ENCODE measurements around the gene BEX3. TPM values are rescaled to one million over a fixed set of nuclear protein-coding genes. Genes with fewer than 3 reads are reported as not detected.

BEX3 gene
- total and polyA plus RNA-seq, 10 donors: 35.3 to 127 (median 79.3) TPM

- Histone ChIP-seq H3K27me3 (replicated peaks in 1 of 7) (no peaks in the 10 kb centered on the region), H3K9me3 (no peaks in the 10 kb centered on the region), H3K4me3 (no peak overlapping the region), H3K27ac (no peak overlapping the region), H3K36me3 (no peaks in the 10 kb centered on the region), H3K4me1 (no peaks in the 10 kb centered on the region)
- TF ChIP-seq CTCF (IDR thresholded peaks at IDR 0.05 in 8 of 11, conservative IDR thresholded peaks at IDR 0.05 in 3 of 11): no peak
- no peak for TF ChIP-seq POLR2A (IDR thresholded peaks at IDR 0.05)
- TF ChIP-seq POLR2AphosphoS5 (IDR thresholded peaks at IDR 0.05): no peak
- DNase-seq: no peak
- intact Hi-C loops (cut with DNase I; ENCODE audit: low total_unique reads): no loop called here
- WGBS, 5 donors: 58 to 90% (median 67%) methylated on average over 1 of the region's 1 CpG
Measured at GRCh38 chrX:103367502-103367901, 8.8 kb upstream of the BEX3 start.

DNA sequence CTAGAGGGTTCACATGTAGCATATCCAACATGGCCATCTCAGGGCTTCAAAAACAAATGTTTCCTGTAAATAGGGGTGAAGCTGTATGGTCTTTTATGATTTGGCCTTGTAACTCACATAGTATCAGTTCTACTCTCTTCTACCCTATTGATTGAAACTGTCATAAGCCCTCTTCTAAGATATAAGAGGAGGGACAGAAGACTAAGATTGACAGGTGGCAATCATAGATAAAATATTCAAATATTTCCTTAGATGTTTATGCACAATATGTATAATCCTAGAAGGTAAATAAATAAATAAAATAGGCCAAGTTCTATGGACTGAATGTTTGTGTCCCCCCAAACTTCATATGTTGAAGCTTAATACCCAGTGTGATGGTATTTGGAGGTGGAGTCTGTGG is 6.9 kb upstream of the BEX3 start:
- no peaks in the 10 kb centered on the region for H3K27me3 ChIP-seq (replicated peaks in 1 of 7)
- no peaks in the 10 kb centered on the region for H3K4me1 ChIP-seq
- no peak for TF ChIP-seq POLR2AphosphoS5 (IDR thresholded peaks at IDR 0.05)
- no peak for TF ChIP-seq CTCF (IDR thresholded peaks at IDR 0.05 in 8 of 11, conservative IDR thresholded peaks at IDR 0.05 in 3 of 11)
- no peak for TF ChIP-seq POLR2A (IDR thresholded peaks at IDR 0.05)
- no peak for DNase-seq
- no peak overlapping the region for H3K27ac ChIP-seq
- H3K9me3 ChIP-seq: no peaks in the 10 kb centered on the region
- H3K4me3 ChIP-seq: no peak overlapping the region
- intact Hi-C loops (cut with DNase I; ENCODE audit: low total_unique reads): no loop called here
- H3K36me3 ChIP-seq: no peaks in the 10 kb centered on the region

DNA sequence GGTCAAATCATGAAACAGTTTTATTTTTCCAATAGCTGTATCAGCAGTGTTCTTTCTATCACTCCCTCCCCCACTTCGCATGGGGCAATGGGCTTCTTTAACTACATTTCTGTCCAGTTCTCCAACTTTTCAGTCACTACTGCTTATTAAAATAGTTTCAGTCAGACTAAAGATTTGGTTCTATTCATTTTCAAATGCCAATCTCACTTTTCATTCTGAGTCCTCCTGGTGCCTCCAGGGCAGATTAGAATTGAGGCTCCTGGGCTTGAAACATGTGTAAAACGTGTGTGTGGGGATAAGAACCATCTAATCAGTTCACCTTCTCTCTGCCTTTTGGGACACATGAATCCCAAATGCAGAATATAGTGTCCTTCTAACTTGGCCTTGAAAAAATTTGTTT is 3.5 kb upstream of the BEX3 start:
- Histone ChIP-seq H3K27ac (no peak overlapping the region), H3K9me3 (no peaks in the 10 kb centered on the region), H3K27me3 (replicated peaks in 1 of 7) (peaks cover 0 to 16% (median 0%) of the 10 kb centered on the region in 7 donors), H3K4me3 (no peak overlapping the region), H3K4me1 (no peaks in the 10 kb centered on the region), H3K36me3 (no peaks in the 10 kb centered on the region)
- TF ChIP-seq POLR2A (IDR thresholded peaks at IDR 0.05): no peak
- no peak for TF ChIP-seq CTCF (IDR thresholded peaks at IDR 0.05 in 8 of 11, conservative IDR thresholded peaks at IDR 0.05 in 3 of 11)
- no peak for TF ChIP-seq POLR2AphosphoS5 (IDR thresholded peaks at IDR 0.05)
- intact Hi-C loops (cut with DNase I; ENCODE audit: low total_unique reads): no loop called here
- DNase-seq: no peak
- 51 to 94% (median 73%) methylated on average over 2 of the region's 2 CpGs for WGBS, 5 donors

GRCh38 chrX:103373581-103373980 is 2.8 kb upstream of the BEX3 start:
- intact Hi-C loops (cut with DNase I; ENCODE audit: low total_unique reads): no loop called here
- H3K4me3 ChIP-seq: no peak overlapping the region
- no peaks in the 10 kb centered on the region for H3K4me1 ChIP-seq
- no peak for DNase-seq
- H3K36me3 ChIP-seq: no peaks in the 10 kb centered on the region
- TF ChIP-seq POLR2AphosphoS5 (IDR thresholded peaks at IDR 0.05): no peak
- TF ChIP-seq POLR2A (IDR thresholded peaks at IDR 0.05): no peak
- TF ChIP-seq CTCF (IDR thresholded peaks at IDR 0.05 in 8 of 11, conservative IDR thresholded peaks at IDR 0.05 in 3 of 11): no peak
- peaks cover 0 to 16% (median 0%) of the 10 kb centered on the region in 7 donors for H3K27me3 ChIP-seq (replicated peaks in 1 of 7)
- no peak overlapping the region for H3K27ac ChIP-seq
- H3K9me3 ChIP-seq: no peaks in the 10 kb centered on the region
- WGBS, 5 donors: 69 to 97% (median 86%) methylated on average over 3 of the region's 3 CpGs

Data from spleen (tissue), 11 donors.